ENCODE data around the gene FAM81B. TPM values are rescaled to one million over a fixed set of nuclear protein-coding genes. Genes with fewer than 3 reads are reported as not detected.

The FAM81B gene
- total RNA-seq, 3 donors from 2014 or later (not counting 1 experiment from before 2014, with no cell fraction given) = not detected

DNA sequence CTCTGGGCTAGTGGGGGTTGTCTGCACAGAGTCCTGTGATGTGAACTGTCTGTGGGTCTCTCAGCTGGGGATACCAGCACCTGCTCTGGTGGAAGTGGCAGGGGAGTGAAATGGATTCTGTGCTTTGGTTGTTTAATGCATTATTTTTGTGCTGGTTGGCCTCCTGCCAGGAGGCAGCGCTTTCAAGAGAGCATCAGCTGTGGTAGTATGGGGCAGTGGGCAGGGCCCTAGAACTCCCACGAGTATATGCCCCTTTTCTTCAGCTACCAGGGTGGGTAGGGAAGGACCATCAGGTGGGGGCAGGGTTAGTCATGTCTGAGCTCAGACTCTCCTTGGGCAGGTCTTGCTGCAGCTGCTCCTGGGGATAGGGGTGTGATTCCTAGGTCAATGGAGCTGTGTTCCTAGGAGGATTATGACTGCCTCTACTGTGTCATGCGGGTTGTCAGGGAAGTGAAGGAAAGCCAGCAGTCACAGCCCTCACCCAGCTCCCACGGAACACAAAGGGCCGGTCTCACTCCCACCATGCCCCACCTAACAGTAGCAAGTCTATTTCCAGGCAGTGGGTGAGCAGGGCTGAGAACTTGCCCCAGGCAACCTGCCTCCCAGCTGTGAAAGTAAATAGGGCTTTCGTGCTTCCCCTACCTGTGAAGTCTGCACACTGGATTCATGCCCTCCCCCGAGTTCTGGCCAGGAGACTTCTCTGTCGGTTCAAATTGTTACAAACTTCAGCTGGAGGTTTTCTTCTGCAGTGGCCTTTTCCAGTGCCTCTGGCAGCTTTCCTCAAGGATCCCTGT lies 25.7 kb upstream of the FAM81B start:
- H3K4me1 ChIP-seq (ENCODE audit: control insufficient read depth, insufficient read depth, low read length) = no peaks in the 10 kb centered on the region
- ATAC-seq (no peak), DNase-seq (no peak)
- intact Hi-C loops (cut with micrococcal nuclease) = no loop called here
- H3K27ac Mint-ChIP-seq = no peak overlapping the region
- no peaks in the 10 kb centered on the region for H3K27me3 ChIP-seq (ENCODE audit: control insufficient read depth, insufficient read depth, low read length)
- H3K4me3 Mint-ChIP-seq = no peak overlapping the region
- no peak overlapping the region for H3K27ac ChIP-seq (ENCODE audit: low read length)
- no peak for TF ChIP-seq CTCF (IDR thresholded peaks at IDR 0.05)
- no peaks in the 10 kb centered on the region for H3K36me3 ChIP-seq (ENCODE audit: control insufficient read depth, insufficient read depth, low read length)
- H3K9me3 Mint-ChIP-seq = peaks cover 0 to 3% of the 10 kb centered on the region in 2 donors
- H3K27me3 Mint-ChIP-seq (ENCODE audit: low read depth in 2 of 2) = peaks cover 0 to 9% of the 10 kb centered on the region in 2 donors
- peaks cover 4% of the 10 kb centered on the region for H3K9me3 ChIP-seq (ENCODE audit: control insufficient read depth, insufficient read depth, low read length)
- no peaks in the 10 kb centered on the region for H3K36me3 Mint-ChIP-seq
- no peaks in the 10 kb centered on the region for H3K4me1 Mint-ChIP-seq
- 90% methylated on average over 8 of the region's 8 CpGs for WGBS (ENCODE audit: insufficient coverage)
- no peak overlapping the region for H3K4me3 ChIP-seq (ENCODE audit: low read length)

GRCh38 chr5:95369782-95370181 lies 21.4 kb upstream of the FAM81B start:
- no peaks in the 10 kb centered on the region for H3K36me3 Mint-ChIP-seq
- ATAC-seq (no peak), DNase-seq (no peak)
- Histone ChIP-seq H3K27ac (ENCODE audit: low read length) (no peak overlapping the region), H3K9me3 (ENCODE audit: control insufficient read depth, insufficient read depth, low read length) (peaks cover 4% of the 10 kb centered on the region), H3K27me3 (ENCODE audit: control insufficient read depth, insufficient read depth, low read length) (no peaks in the 10 kb centered on the region), H3K4me1 (ENCODE audit: control insufficient read depth, insufficient read depth, low read length) (no peaks in the 10 kb centered on the region), H3K4me3 (ENCODE audit: low read length) (no peak overlapping the region), H3K36me3 (ENCODE audit: control insufficient read depth, insufficient read depth, low read length) (no peaks in the 10 kb centered on the region)
- H3K9me3 Mint-ChIP-seq = no peaks in the 10 kb centered on the region
- no peak for TF ChIP-seq CTCF (IDR thresholded peaks at IDR 0.05)
- intact Hi-C loops (cut with micrococcal nuclease) = no loop called here
- peaks cover 0 to 4% of the 10 kb centered on the region in 2 donors for H3K27me3 Mint-ChIP-seq (ENCODE audit: low read depth in 2 of 2)
- H3K27ac Mint-ChIP-seq = no peak overlapping the region
- H3K4me3 Mint-ChIP-seq = no peak overlapping the region
- no peaks in the 10 kb centered on the region for H3K4me1 Mint-ChIP-seq
- WGBS (ENCODE audit: insufficient coverage) = 74% methylated on average over 2 of the region's 3 CpGs

- H3K9me3 ChIP-seq (ENCODE audit: control insufficient read depth, insufficient read depth, low read length) = no peaks in the 10 kb centered on the region
- intact Hi-C loops (cut with micrococcal nuclease) = no loop called here
- Mint-ChIP-seq H3K27me3 (ENCODE audit: low read depth in 2 of 2) (peaks cover 0 to 4% of the 10 kb centered on the region in 2 donors), H3K4me3 (no peak overlapping the region), H3K4me1 (no peaks in the 10 kb centered on the region), H3K9me3 (no peaks in the 10 kb centered on the region), H3K27ac (no peak overlapping the region), H3K36me3 (no peaks in the 10 kb centered on the region)
- TF ChIP-seq CTCF (IDR thresholded peaks at IDR 0.05) = no peak
- H3K4me1 ChIP-seq (ENCODE audit: control insufficient read depth, insufficient read depth, low read length) = no peaks in the 10 kb centered on the region
- no peak overlapping the region for H3K27ac ChIP-seq (ENCODE audit: low read length)
- H3K36me3 ChIP-seq (ENCODE audit: control insufficient read depth, insufficient read depth, low read length) = no peaks in the 10 kb centered on the region
- H3K27me3 ChIP-seq (ENCODE audit: control insufficient read depth, insufficient read depth, low read length) = no peaks in the 10 kb centered on the region
- H3K4me3 ChIP-seq (ENCODE audit: low read length) = no peak overlapping the region
- 78% methylated on average over 7 of the region's 7 CpGs for WGBS (ENCODE audit: insufficient coverage)
- no peak for DNase-seq
- ATAC-seq = no peak
Measured at GRCh38 chr5:95374061-95374460, 17.1 kb upstream of the FAM81B start.

DNA sequence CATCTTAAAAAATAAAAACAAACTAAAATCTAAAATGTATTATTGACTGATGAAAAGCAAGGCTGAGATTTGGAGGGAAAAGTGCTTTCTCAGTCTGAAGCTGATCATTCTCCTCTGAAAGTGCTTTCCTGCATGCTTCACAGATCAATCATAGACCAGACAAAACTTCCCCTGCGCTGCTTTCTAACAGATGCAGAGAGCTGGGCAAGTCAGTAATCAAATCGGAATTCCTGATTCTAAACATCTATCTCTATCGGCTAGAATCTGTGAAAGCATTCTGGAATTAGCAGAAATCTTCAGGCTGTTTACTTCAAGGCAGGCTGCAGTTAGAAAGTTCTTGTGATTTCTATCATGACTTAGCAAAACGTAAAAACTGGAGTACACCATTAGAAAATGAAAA lies 15.6 kb upstream of the FAM81B start:
- WGBS (ENCODE audit: insufficient coverage) = 83% methylated on average over 4 of the region's 4 CpGs
- no peak overlapping the region for H3K27ac Mint-ChIP-seq
- DNase-seq (no peak), ATAC-seq (no peak)
- Histone ChIP-seq H3K27me3 (ENCODE audit: control insufficient read depth, insufficient read depth, low read length) (no peaks in the 10 kb centered on the region), H3K9me3 (ENCODE audit: control insufficient read depth, insufficient read depth, low read length) (no peaks in the 10 kb centered on the region), H3K36me3 (ENCODE audit: control insufficient read depth, insufficient read depth, low read length) (no peaks in the 10 kb centered on the region), H3K4me1 (ENCODE audit: control insufficient read depth, insufficient read depth, low read length) (no peaks in the 10 kb centered on the region), H3K4me3 (ENCODE audit: low read length) (no peak overlapping the region), H3K27ac (ENCODE audit: low read length) (no peak overlapping the region)
- H3K4me3 Mint-ChIP-seq = no peak overlapping the region
- no peaks in the 10 kb centered on the region for H3K36me3 Mint-ChIP-seq
- peaks cover 0 to 2% of the 10 kb centered on the region in 2 donors for H3K9me3 Mint-ChIP-seq
- no peak for TF ChIP-seq CTCF (IDR thresholded peaks at IDR 0.05)
- no peaks in the 10 kb centered on the region for H3K27me3 Mint-ChIP-seq (ENCODE audit: low read depth in 2 of 2)
- H3K4me1 Mint-ChIP-seq = peaks cover 10% of the 10 kb centered on the region in 2 donors
- intact Hi-C loops (cut with micrococcal nuclease) = no loop called here
